NCI-H1092 (cell line): Measurements from ENCODE around the gene EHD4.
A peak's percentile ranks its signal among the peaks of the same experiment; 100 is the strongest.

Experiments
- DNase-seq: peaks from one replicate; lab custom pipeline; 2025; lab: John Stamatoyannopoulos, UW

EHD4 gene

GRCh38 chr15:41972253-41973242, at the start of gene EHD4:
Gene EHD4 (minus strand): TSS chr15:41972557. CDS start chr15:41972494, 63 bp downstream.
- peak; percentile 95 for DNase-seq

GRCh38 chr15:42021593-42021992, 49.2 kb upstream of the EHD4 start:
- DNase-seq, result no peak

GRCh38 chr15:42020713-42021273, 48.4 kb upstream of the EHD4 start, which contains the start of gene PLA2G4E:
Gene PLA2G4E (minus strand): TSS chr15:42021042. CDS start chr15:42021030, 12 bp downstream.
- DNase-seq, result no peak

GRCh38 chr15:42018306-42019224, 46.2 kb upstream of the EHD4 start:
- no peak for DNase-seq

- DNase-seq, result no peak
These were observed 44.6 kb upstream of the EHD4 start for GRCh38 chr15:42016971-42017370.

- DNase-seq, result no peak
These were observed 42.0 kb upstream of the EHD4 start for GRCh38 chr15:42014406-42014805.

- DNase-seq, result no peak
These were observed 40.6 kb upstream of the EHD4 start for GRCh38 chr15:42012928-42013482.

- DNase-seq, result no peak
These were observed 39.9 kb upstream of the EHD4 start for GRCh38 chr15:42012241-42012640.

- DNase-seq, result no peak
These were observed 38.7 kb upstream of the EHD4 start for GRCh38 chr15:42011074-42011473.

- no peak for DNase-seq
These were observed 38.1 kb upstream of the EHD4 start for GRCh38 chr15:42010434-42010833.

GRCh38 chr15:42009474-42009873, 37.1 kb upstream of the EHD4 start:
- DNase-seq, result no peak

- DNase-seq, result no peak
These were observed 36.7 kb upstream of the EHD4 start for GRCh38 chr15:42009022-42009421.

- DNase-seq, result no peak
These were observed 35.0 kb upstream of the EHD4 start for GRCh38 chr15:42007386-42007785.

- DNase-seq, result no peak
These were observed 30.0 kb upstream of the EHD4 start for GRCh38 chr15:42002333-42002732.

- DNase-seq, result no peak
These were observed 28.9 kb upstream of the EHD4 start for GRCh38 chr15:42001236-42001635.

GRCh38 chr15:41999290-42000285, 27.2 kb upstream of the EHD4 start:
- no peak for DNase-seq

- no peak for DNase-seq
These were observed 25.5 kb upstream of the EHD4 start for GRCh38 chr15:41997845-41998244.

GRCh38 chr15:41996921-41997592, 24.7 kb upstream of the EHD4 start:
- DNase-seq, result no peak

GRCh38 chr15:41996376-41996775, 24.0 kb upstream of the EHD4 start:
- no peak for DNase-seq

GRCh38 chr15:41995476-41995855, 23.1 kb upstream of the EHD4 start:
- no peak for DNase-seq
